Retinal pigment epithelial cell (primary cell): Measurements from ENCODE around the gene CCR8.
"Not testable (repeated sequence)": the region's sequence is repeated elsewhere in the genome, so short reads cannot be mapped to it uniquely, and the experiment has no call there.

ENCODE experiments used
- DNase-seq: peaks from one replicate; pipeline ENCODE4 v3.0.0-alpha.2; 2010; ENCODE audit warnings: low read depth
- H3K4me3 ChIP-seq: 2 replicates; pipeline ENCODE4 v1.5.1; 2011; ENCODE audit warnings: mild to moderate bottlenecking, low read length, control low read depth, moderate library complexity
- TF ChIP-seq, protein P1 (sequence below): conservative IDR thresholded peaks from 2 replicates; pipeline ENCODE4 v1.5.1; 2011; ENCODE audit warnings: low read depth, low read length, control low read depth, inconsistent platforms

The CCR8 gene

DNA sequence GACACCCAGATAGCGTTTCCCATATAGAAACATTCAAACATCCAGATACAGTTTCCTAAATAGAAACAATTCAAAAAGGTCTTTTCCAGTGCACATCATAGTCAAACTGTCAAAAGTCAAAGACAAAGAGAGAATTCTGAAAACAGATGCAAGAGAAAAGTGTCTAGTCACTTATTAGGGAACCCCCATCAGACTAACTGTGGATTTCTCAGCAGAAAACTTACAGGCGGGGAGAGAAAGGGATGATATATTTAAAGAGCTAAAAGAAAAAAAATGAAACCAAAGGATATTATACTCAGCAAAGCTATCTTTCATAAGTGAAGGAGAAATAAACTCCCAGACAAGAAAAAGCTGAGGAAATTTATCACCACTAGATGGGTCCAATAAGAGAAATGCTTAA is 27.3 kb upstream of the CCR8 start:
- no peak overlapping the region for H3K4me3 ChIP-seq
- no peak for DNase-seq
- TF ChIP-seq, protein P1, sequence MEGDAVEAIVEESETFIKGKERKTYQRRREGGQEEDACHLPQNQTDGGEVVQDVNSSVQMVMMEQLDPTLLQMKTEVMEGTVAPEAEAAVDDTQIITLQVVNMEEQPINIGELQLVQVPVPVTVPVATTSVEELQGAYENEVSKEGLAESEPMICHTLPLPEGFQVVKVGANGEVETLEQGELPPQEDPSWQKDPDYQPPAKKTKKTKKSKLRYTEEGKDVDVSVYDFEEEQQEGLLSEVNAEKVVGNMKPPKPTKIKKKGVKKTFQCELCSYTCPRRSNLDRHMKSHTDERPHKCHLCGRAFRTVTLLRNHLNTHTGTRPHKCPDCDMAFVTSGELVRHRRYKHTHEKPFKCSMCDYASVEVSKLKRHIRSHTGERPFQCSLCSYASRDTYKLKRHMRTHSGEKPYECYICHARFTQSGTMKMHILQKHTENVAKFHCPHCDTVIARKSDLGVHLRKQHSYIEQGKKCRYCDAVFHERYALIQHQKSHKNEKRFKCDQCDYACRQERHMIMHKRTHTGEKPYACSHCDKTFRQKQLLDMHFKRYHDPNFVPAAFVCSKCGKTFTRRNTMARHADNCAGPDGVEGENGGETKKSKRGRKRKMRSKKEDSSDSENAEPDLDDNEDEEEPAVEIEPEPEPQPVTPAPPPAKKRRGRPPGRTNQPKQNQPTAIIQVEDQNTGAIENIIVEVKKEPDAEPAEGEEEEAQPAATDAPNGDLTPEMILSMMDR = no peak

DNA sequence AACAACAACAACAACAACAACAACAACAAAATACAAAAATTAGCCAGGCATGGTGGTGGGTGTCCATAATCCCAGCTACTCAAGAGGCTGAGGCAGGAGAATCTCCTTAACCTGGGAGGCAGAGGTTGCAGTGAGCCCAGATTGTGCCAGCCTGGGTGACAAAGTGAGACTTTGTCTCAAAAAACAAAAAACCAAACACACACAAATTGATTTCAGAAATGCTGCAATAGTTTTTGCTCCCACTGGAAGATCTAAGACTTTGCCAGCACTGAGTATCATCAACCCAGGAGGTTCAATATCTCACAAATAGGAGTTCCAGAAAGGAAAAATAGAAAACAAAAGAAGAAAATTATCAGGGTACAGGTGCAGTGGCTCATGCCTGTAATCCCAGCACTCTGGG is 16.2 kb upstream of the CCR8 start:
- H3K4me3 ChIP-seq = no peak overlapping the region
- TF ChIP-seq, protein P1 = no peak
- no peak for DNase-seq

DNA sequence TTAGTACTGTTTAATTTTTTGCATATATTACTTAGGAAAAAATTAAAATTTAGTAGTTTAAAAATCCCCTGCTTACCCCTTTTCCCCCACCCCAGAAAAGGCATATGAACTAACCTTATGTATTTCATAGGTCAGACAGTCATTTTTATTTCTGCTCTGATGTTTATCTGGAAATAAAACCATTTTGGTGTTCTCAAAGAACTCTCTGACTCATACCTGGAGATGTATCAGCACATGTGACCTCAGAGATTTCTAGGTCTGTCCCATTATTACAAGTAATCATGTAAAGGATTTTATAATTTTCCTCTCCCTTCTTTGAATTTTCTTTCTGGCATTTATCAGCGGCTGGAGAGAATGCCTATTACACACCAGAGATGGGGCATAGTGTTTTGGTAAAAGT is 14.1 kb upstream of the CCR8 start:
- DNase-seq = no peak
- H3K4me3 ChIP-seq = no peak overlapping the region
- TF ChIP-seq, protein P1 = no peak

DNA sequence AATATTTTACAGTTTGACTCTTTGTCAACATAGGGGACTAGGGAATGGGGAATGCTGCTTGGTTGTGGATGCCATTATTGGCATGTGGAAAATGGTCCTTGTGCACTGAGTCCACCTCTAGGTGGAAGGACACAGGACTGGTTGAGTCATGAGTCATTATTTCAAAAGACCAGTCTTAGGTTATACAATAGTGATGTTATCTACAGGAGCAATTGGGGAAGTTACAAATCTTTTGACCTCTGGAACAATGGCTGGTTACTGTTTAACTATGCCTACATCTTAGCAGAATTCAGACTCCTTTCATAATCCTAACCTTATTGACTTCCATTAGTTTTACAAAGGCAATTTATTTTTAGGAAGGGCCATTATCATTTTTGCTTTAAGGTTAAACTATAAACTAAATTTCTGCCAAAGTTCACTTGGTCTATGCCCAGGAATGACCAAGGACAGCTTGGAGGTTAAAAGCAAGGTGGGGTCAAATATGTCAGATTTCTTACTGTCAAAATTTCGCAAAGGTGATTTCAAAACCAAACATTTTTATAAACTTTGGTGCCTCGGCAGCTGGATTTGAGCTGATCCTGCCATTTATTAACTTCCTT is 11.8 kb upstream of the CCR8 start:
- TF ChIP-seq, protein P1 = no peak
- H3K4me3 ChIP-seq = no peak overlapping the region
- no peak for DNase-seq

DNA sequence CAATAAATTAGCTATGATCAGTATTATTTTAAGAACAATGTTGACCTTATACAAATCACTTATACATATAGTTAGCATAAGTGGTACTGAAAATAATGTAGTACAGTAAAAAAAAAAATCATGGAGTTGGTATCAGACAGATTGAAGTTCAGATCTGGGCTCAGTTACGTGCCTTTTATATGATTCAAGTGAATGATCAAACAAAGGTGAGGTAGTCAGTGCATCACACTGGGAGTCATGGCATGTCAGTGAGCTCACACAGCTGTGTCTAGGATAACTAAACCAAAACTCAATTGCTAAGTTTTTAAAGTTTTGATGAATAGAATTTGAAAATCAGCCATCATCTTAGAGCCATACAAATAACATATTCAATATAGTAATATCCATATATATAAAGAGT is 11.2 kb upstream of the CCR8 start:
- no peak for DNase-seq
- TF ChIP-seq, protein P1 = no peak

DNA sequence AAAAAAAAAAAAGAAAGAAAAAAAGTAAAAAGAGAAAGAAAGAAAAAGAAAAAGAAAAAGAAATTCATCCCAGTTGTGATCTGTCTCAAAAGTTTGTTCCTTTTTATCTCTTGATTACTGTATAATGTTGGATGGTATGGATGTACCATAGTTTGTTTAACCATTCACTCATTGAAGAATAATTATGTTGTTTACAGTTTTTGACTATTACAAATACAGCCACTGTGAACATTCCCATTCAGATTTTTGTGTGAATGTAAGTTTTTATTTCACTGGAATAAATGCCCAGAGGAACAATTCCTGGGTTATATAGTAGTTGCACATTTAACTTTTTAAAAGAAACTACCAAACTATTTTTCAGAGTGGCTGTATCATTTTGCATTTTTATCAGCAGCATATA is 10.3 kb upstream of the CCR8 start:
- no peak for DNase-seq
- no peak overlapping the region for H3K4me3 ChIP-seq
- TF ChIP-seq, protein P1 = no peak

More for the DNA sequence above, 11.2 kb upstream of the CCR8 start:
- no peak overlapping the region for H3K4me3 ChIP-seq

DNA sequence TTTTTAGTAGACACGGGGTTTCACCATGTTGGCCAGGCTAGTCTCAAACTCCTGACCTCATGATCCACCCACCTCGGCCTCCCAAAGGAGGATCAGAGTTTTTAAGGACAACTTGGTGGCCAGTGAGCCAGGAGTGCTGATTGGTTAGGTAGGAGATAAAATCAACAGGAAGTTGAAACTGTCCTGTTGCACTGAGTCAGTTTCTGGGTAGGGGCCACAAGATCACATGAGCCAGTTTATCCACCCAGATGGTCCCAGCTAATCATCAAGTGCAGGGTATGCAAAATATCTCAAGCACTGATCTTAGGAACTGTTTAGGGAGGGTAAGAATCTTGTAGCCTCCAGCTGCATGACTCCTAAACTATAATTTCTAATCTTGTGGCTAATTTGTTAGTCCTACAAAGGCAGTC is 7.9 kb upstream of the CCR8 start:
- not testable (repeated sequence) for DNase-seq, H3K4me3 ChIP-seq

DNA sequence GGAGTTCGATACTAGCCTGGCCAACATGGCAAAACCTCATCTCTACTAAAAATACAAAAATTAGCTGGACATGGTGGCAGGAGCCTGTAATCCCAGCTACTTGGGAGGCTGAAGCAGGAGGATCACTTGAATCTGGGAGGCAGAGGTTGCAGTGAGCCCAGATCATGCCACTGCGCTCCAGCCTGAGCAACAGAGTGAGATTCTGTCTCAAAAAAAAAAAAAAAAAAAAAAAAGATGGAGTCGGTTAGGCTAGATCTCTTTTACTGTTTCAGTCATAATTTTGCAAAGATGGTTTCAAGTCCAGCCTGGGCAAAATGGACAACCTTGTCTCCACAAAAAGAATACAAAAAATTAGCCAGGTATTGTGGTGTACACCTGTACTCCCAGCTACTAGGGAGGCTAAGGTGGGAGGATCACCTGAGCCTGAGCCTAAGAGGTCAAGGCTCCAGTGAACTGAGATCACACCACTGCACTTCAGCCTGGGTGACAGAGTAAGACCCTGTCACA is 7.2 kb upstream of the CCR8 start:
- H3K4me3 ChIP-seq, DNase-seq: not testable (repeated sequence)
